Mucosa of descending colon (tissue), 3 donors: ENCODE measurements around the gene CYYR1. TPM values are rescaled to one million over a fixed set of nuclear protein-coding genes. Genes with fewer than 3 reads are reported as not detected.

ENCODE experiments used
- ATAC-seq: fragments of 200-7000 bp; cut with Tn5 transposase; one replicate; pipeline ENCODE4 v1.9.1; 2020; ENCODE audit warnings: mild to moderate bottlenecking, moderate library complexity
- DNase-seq, 3 donors: peaks; one replicate each; pipeline ENCODE4 v3.0.0-alpha.2; 2020
- H3K36me3 ChIP-seq: fragments of 200-600 bp; one replicate; pipeline ENCODE4 v1.8.0; 2021; ENCODE audit warnings: low read depth, mild to moderate bottlenecking
- H3K4me1 ChIP-seq: fragments of 200-600 bp; one replicate; pipeline ENCODE4 v1.8.0; 2021; ENCODE audit warnings: low read depth, mild to moderate bottlenecking
- H3K4me3 ChIP-seq: fragments of 200-600 bp; one replicate; pipeline ENCODE4 v1.8.0; 2021; ENCODE audit warnings: mild to moderate bottlenecking
- H3K9me3 ChIP-seq: fragments of 200-600 bp; one replicate; pipeline ENCODE4 v1.8.0; 2021; ENCODE audit warnings: mild to moderate bottlenecking
- CTCF ChIP-seq: fragments of 200-600 bp; IDR thresholded peaks from one replicate; pipeline ENCODE4 v1.8.0; 2022; ENCODE audit warnings: antibody characterized with exemption, mild to moderate bottlenecking
- intact Hi-C, 2 donors: fragments of 100-400 bp; cut with DNase I in 1 of 2; cut with micrococcal nuclease in 1 of 2; formaldehyde crosslinking; loops; one replicate each; pipeline versions ENCODE4 v1.11.0 to v1.11.1; 2022; cut with DNase I, micrococcal nuclease
- total RNA-seq, 3 donors: library from RNA; stranded (reverse); fragmentation: NEBNext Ultra II Directional in 2 of 3; extraction: Animal tissue kit (Norgen Biotek cat#: 25700) in 2 of 3; gene quantifications; one replicate each; pipeline versions ENCODE4 v1.2.1 to v1.2.4, GENCODE V29; 2021 to 2023
- donor health status: DM: no; HTN: no; CAD: no; lungs with moderate emphysema.
- donor health status: DM: no; HTN: no; CAD: no.
- donor health status: DM: no; HTN: yes; CAD: no.

CYYR1 gene
- total RNA-seq, 3 donors from 2014 or later: 4.3 to 5.9 (median 5.2) TPM

- no peak overlapping the region for H3K4me3 ChIP-seq
- ATAC-seq (no peak), DNase-seq (no peak)
- no peak for TF ChIP-seq CTCF
- H3K9me3 ChIP-seq: no peaks in the 10 kb centered on the region
- no peaks in the 10 kb centered on the region for H3K4me1 ChIP-seq
- H3K36me3 ChIP-seq: no peaks in the 10 kb centered on the region
- intact Hi-C loops: no loop called here
These were observed 115.3 kb downstream of the CYYR1 start for GRCh38 chr21:26457817-26458216.

GRCh38 chr21:26453267-26453666 is 119.8 kb downstream of the CYYR1 start:
- intact Hi-C loops: no loop called here
- Histone ChIP-seq H3K4me1 (no peaks in the 10 kb centered on the region), H3K36me3 (no peaks in the 10 kb centered on the region), H3K4me3 (no peak overlapping the region), H3K9me3 (no peaks in the 10 kb centered on the region)
- DNase-seq (no peak), ATAC-seq (no peak)
- no peak for TF ChIP-seq CTCF

- Histone ChIP-seq H3K36me3 (no peaks in the 10 kb centered on the region), H3K4me3 (no peak overlapping the region), H3K9me3 (no peaks in the 10 kb centered on the region), H3K4me1 (no peaks in the 10 kb centered on the region)
- intact Hi-C loops: no loop called here
- DNase-seq (no peak), ATAC-seq (no peak)
- no peak for TF ChIP-seq CTCF
These were observed 121.9 kb downstream of the CYYR1 start for GRCh38 chr21:26451081-26451740.

GRCh38 chr21:26449161-26449560 is 123.9 kb downstream of the CYYR1 start:
- Histone ChIP-seq H3K9me3 (no peaks in the 10 kb centered on the region), H3K4me1 (no peaks in the 10 kb centered on the region), H3K36me3 (no peaks in the 10 kb centered on the region), H3K4me3 (no peak overlapping the region)
- DNase-seq: no peak
- no peak for TF ChIP-seq CTCF
- intact Hi-C loops: no loop called here
- ATAC-seq: no peak

GRCh38 chr21:26448751-26449150 is 124.3 kb downstream of the CYYR1 start:
- Histone ChIP-seq H3K9me3 (no peaks in the 10 kb centered on the region), H3K4me3 (no peak overlapping the region), H3K4me1 (no peaks in the 10 kb centered on the region), H3K36me3 (no peaks in the 10 kb centered on the region)
- intact Hi-C loops: no loop called here
- TF ChIP-seq CTCF: no peak
- DNase-seq: no peak
- ATAC-seq: no peak
